Neural crest cell (in vitro differentiated cells): ENCODE data around the gene APMAP. TPM values are rescaled to one million over a fixed set of nuclear protein-coding genes. Genes with fewer than 3 reads are reported as not detected.

ENCODE experiments used
- DNase-seq: peaks from one replicate; pipeline ENCODE4 v3.0.0; 2021; ENCODE audit warnings: low read depth, mixed read lengths, low spot score
- H3K27ac Mint-ChIP-seq: one replicate; pipeline ENCODE4 v1.8.0; 2021; ENCODE audit warnings: mild to moderate bottlenecking, mixed read lengths; ENCODE audit not compliant: unreplicated experiment
- H3K27me3 Mint-ChIP-seq: 2 replicates; pipeline ENCODE4 v1.8.0; 2021; ENCODE audit warnings: low read depth, mild to moderate bottlenecking, mixed read lengths
- H3K36me3 Mint-ChIP-seq: 2 replicates; pipeline ENCODE4 v1.8.0; 2021; ENCODE audit warnings: low read depth, mild to moderate bottlenecking, mixed read lengths
- H3K4me1 Mint-ChIP-seq: 2 replicates; pipeline ENCODE4 v1.8.0; 2021; ENCODE audit warnings: mixed read lengths
- H3K4me3 Mint-ChIP-seq: one replicate; pipeline ENCODE4 v1.8.0; 2021; ENCODE audit warnings: mild to moderate bottlenecking, mixed read lengths
- H3K9me3 Mint-ChIP-seq: 2 replicates; pipeline ENCODE4 v1.8.0; 2021; ENCODE audit warnings: mixed read lengths
- CTCF ChIP-seq: fragments of 200-600 bp; sonication (generic); conservative IDR thresholded peaks from 2 replicates; pipeline ENCODE4 v1.5.0; 2021; ENCODE audit warnings: antibody characterized with exemption, mild to moderate bottlenecking
- total RNA-seq: library from RNA; stranded (reverse); gene quantifications from 2 replicates; pipeline ENCODE4 v1.2.1, GENCODE V29; 2021

The APMAP gene
- total RNA-seq, 1 donor from 2014 or later, result 88.6 TPM

- peaks cover 3% of the 10 kb centered on the region for H3K4me1 Mint-ChIP-seq
- TF ChIP-seq CTCF, result no peak
- peaks cover 3% of the 10 kb centered on the region for H3K27me3 Mint-ChIP-seq
- peak overlapping the region; percentile 92 for H3K27ac Mint-ChIP-seq
- H3K36me3 Mint-ChIP-seq, result peaks cover 3% of the 10 kb centered on the region
- H3K4me3 Mint-ChIP-seq, result no peak overlapping the region
- no peak for DNase-seq
- H3K9me3 Mint-ChIP-seq, result no peaks in the 10 kb centered on the region
Measured at GRCh38 chr20:25023356-25023755, 30.8 kb upstream of the APMAP start.

GRCh38 chr20:25022680-25023079, 30.1 kb upstream of the APMAP start:
- TF ChIP-seq CTCF, result no peak
- H3K27me3 Mint-ChIP-seq, result peaks cover 3% of the 10 kb centered on the region
- peak overlapping the region; percentile 83 for H3K27ac Mint-ChIP-seq
- H3K4me3 Mint-ChIP-seq, result no peak overlapping the region
- H3K4me1 Mint-ChIP-seq, result peaks cover 3% of the 10 kb centered on the region
- no peak for DNase-seq
- H3K9me3 Mint-ChIP-seq, result no peaks in the 10 kb centered on the region
- peaks cover 3% of the 10 kb centered on the region for H3K36me3 Mint-ChIP-seq

DNA sequence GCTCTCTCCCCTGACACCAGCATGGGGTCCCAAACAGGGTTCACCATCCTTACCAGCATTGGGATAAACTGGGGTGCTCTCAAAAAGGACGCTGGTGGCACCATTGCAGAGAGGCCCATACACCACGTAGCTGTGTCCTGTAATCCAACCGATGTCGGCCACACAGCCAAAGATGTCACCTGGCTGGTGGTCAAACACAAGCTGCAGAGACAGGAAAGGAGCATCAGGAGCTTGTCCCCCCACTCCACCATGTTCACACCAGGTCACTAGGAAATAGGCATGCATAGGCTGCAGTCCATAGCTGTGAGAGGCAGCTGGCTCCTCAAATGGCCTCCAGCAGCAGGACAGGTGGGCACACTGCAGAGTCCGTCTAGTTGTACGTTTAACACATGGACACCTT, 28.8 kb upstream of the APMAP start:
- H3K27me3 Mint-ChIP-seq, result no peaks in the 10 kb centered on the region
- no peaks in the 10 kb centered on the region for H3K4me1 Mint-ChIP-seq
- no peak for DNase-seq
- no peaks in the 10 kb centered on the region for H3K9me3 Mint-ChIP-seq
- no peak overlapping the region for H3K4me3 Mint-ChIP-seq
- H3K27ac Mint-ChIP-seq, result no peak overlapping the region
- TF ChIP-seq CTCF, result no peak
- peaks cover 3% of the 10 kb centered on the region for H3K36me3 Mint-ChIP-seq

DNA sequence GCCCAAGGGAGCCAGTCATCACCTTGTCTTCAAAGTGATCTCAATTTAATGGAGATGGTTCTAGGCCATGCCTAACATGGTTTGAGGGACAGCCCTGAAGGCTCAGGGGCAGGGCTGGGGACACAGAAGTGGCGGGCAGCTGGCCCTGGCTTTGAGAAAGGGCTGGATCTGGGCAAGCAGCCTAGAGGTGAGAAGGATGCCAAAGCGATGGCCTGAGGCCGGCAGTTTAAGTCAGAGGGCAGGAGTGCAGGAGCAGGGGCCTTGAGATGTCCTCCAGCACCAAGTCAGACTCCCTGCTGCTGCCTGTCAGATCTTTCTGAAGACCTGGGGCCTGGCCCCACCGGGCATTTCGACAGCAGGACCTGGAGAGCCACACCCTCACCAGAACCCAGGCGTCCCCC, 28.4 kb upstream of the APMAP start:
- no peak overlapping the region for H3K4me3 Mint-ChIP-seq
- no peaks in the 10 kb centered on the region for H3K9me3 Mint-ChIP-seq
- no peaks in the 10 kb centered on the region for H3K4me1 Mint-ChIP-seq
- no peak for DNase-seq
- peaks cover 3% of the 10 kb centered on the region for H3K36me3 Mint-ChIP-seq
- H3K27ac Mint-ChIP-seq, result no peak overlapping the region
- no peak for TF ChIP-seq CTCF
- H3K27me3 Mint-ChIP-seq, result no peaks in the 10 kb centered on the region

DNA sequence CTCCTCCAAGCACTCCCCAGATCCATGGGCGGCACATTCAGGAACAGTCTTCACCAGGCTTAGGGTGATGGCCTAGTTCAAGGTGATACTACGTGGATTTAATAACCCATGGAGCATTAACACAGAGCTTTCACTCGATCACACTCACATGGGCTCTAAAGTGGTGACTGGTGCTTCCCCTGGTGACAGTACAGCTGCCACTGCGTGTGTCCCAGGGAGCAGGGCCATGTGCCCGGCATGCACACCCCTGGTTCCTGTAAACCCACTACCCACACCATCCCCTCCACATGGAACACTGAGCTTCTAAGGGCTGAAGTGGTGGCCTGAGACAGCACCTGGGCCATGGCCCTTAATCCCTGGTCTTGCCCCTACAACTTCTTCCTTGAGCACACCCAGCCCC, 27.8 kb upstream of the APMAP start:
- Mint-ChIP-seq H3K4me3 (no peak overlapping the region), H3K27ac (no peak overlapping the region), H3K4me1 (no peaks in the 10 kb centered on the region), H3K27me3 (no peaks in the 10 kb centered on the region), H3K36me3 (peaks cover 3% of the 10 kb centered on the region), H3K9me3 (no peaks in the 10 kb centered on the region)
- no peak for DNase-seq
- TF ChIP-seq CTCF, result no peak
